HG03460 (cell line): ENCODE measurements around the gene GYPE.
"Not testable (repeated sequence)": the region's sequence is repeated elsewhere in the genome, so short reads cannot be mapped to it uniquely, and the experiment has no call there.

Experiments
- ATAC-seq: cut with Tn5 transposase; IDR thresholded peaks from one replicate; pipeline ENCODE4 v1.9.1; 2021; ENCODE audit not compliant: unreplicated experiment

The GYPE gene

GRCh38 chr4:143905440-143905839, at the start of gene GYPE:
Gene GYPE (minus strand): TSS chr4:143905559. CDS start chr4:143905507, 52 bp downstream.
- ATAC-seq, result not testable (repeated sequence)

GRCh38 chr4:143951458-143951972, 46.2 kb upstream of the GYPE start:
- ATAC-seq, result not testable (repeated sequence)

GRCh38 chr4:143950967-143951366, 45.6 kb upstream of the GYPE start:
- not testable (repeated sequence) for ATAC-seq

- not testable (repeated sequence) for ATAC-seq
These were observed 44.8 kb upstream of the GYPE start for GRCh38 chr4:143950185-143950584.

- not testable (repeated sequence) for ATAC-seq
These were observed 42.1 kb upstream of the GYPE start for GRCh38 chr4:143947493-143947892.

GRCh38 chr4:143940708-143941107, 35.3 kb upstream of the GYPE start:
- not testable (repeated sequence) for ATAC-seq

GRCh38 chr4:143939528-143939927, 34.2 kb upstream of the GYPE start:
- no peak for ATAC-seq

GRCh38 chr4:143938890-143939289, 33.5 kb upstream of the GYPE start:
- ATAC-seq, result not testable (repeated sequence)

GRCh38 chr4:143921181-143921580, 15.8 kb upstream of the GYPE start:
- ATAC-seq, result no peak

- ATAC-seq, result not testable (repeated sequence)
These were observed 11.1 kb upstream of the GYPE start for GRCh38 chr4:143916485-143916884.

GRCh38 chr4:143912478-143912877, 7.1 kb upstream of the GYPE start:
- not testable (repeated sequence) for ATAC-seq

GRCh38 chr4:143911528-143912417, 6.4 kb upstream of the GYPE start:
- peak; percentile 66 for ATAC-seq

- ATAC-seq, result not testable (repeated sequence)
These were observed 5.5 kb upstream of the GYPE start for GRCh38 chr4:143910906-143911305.

GRCh38 chr4:143907811-143908210, 2.5 kb upstream of the GYPE start:
- peak; percentile 51 for ATAC-seq

GRCh38 chr4:143904431-143904830, 928 bp downstream of the GYPE start:
- not testable (repeated sequence) for ATAC-seq

GRCh38 chr4:143890323-143890722, 15.0 kb downstream of the GYPE start:
- not testable (repeated sequence) for ATAC-seq

- not testable (repeated sequence) for ATAC-seq
These were observed 17.2 kb downstream of the GYPE start for GRCh38 chr4:143888189-143888588.

GRCh38 chr4:143884965-143885364, 20.4 kb downstream of the GYPE start:
- not testable (repeated sequence) for ATAC-seq

- ATAC-seq, result no peak
These were observed 21.8 kb downstream of the GYPE start for GRCh38 chr4:143883529-143883928.

- no peak for ATAC-seq
These were observed 22.5 kb downstream of the GYPE start for GRCh38 chr4:143882892-143883291.

GRCh38 chr4:143879561-143879960, 25.8 kb downstream of the GYPE start:
- ATAC-seq, result not testable (repeated sequence)

GRCh38 chr4:143875357-143875756, 30.0 kb downstream of the GYPE start:
- ATAC-seq, result peak; percentile 57
